Measurements from ENCODE around the gene VPS9D1. TPM values are rescaled to one million over a fixed set of nuclear protein-coding genes. Genes with fewer than 3 reads are reported as not detected.

VPS9D1 gene
- total and polyA plus RNA-seq, 7 donors, result 3.8 to 19.2 (median 5.3) TPM

GRCh38 chr16:89716916-89717687 is 3.6 kb downstream of the VPS9D1 start:
- Histone ChIP-seq H3K9me3 (no peaks in the 10 kb centered on the region), H3K27me3 (peaks cover under 1 to 24% (median 12%) of the 10 kb centered on the region in 3 donors), H3K36me3 (peaks cover 0 to 3% (median 0%) of the 10 kb centered on the region in 4 donors), H3K4me1 (peaks cover 0 to 18% (median 13%) of the 10 kb centered on the region in 4 donors), H3K4me3 (no peak overlapping the region), H3K27ac (no peak overlapping the region)
- intact Hi-C loops (cut with DNase I), result no loop called here
- DNase-seq, result no peak
- TF ChIP-seq EP300 (IDR thresholded peaks at IDR 0.05) (no peak), POLR2A (IDR thresholded peaks at IDR 0.05) (no peak), POLR2AphosphoS5 (IDR thresholded peaks at IDR 0.05) (no peak)
- TF ChIP-seq, protein P1, sequence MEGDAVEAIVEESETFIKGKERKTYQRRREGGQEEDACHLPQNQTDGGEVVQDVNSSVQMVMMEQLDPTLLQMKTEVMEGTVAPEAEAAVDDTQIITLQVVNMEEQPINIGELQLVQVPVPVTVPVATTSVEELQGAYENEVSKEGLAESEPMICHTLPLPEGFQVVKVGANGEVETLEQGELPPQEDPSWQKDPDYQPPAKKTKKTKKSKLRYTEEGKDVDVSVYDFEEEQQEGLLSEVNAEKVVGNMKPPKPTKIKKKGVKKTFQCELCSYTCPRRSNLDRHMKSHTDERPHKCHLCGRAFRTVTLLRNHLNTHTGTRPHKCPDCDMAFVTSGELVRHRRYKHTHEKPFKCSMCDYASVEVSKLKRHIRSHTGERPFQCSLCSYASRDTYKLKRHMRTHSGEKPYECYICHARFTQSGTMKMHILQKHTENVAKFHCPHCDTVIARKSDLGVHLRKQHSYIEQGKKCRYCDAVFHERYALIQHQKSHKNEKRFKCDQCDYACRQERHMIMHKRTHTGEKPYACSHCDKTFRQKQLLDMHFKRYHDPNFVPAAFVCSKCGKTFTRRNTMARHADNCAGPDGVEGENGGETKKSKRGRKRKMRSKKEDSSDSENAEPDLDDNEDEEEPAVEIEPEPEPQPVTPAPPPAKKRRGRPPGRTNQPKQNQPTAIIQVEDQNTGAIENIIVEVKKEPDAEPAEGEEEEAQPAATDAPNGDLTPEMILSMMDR (IDR thresholded peaks at IDR 0.05), result no peak
- WGBS, 2 donors, result 86 to 92% methylated on average over 29 of the region's 29 CpGs

- intact Hi-C loops (cut with DNase I), result no loop called here
- WGBS, 2 donors, result 94% methylated on average over 15 of the region's 15 CpGs
- no peaks in the 10 kb centered on the region for H3K9me3 ChIP-seq
- TF ChIP-seq, protein P1 (IDR thresholded peaks at IDR 0.05), result no peak
- no peak for TF ChIP-seq POLR2A (IDR thresholded peaks at IDR 0.05)
- no peak for TF ChIP-seq EP300 (IDR thresholded peaks at IDR 0.05)
- no peak for TF ChIP-seq POLR2AphosphoS5 (IDR thresholded peaks at IDR 0.05)
- no peak for DNase-seq
- H3K4me1 ChIP-seq, result peaks cover 0 to 22% (median 18%) of the 10 kb centered on the region in 4 donors
- H3K4me3 ChIP-seq, result no peak overlapping the region
- H3K27me3 ChIP-seq, result peaks cover 7 to 30% (median 14%) of the 10 kb centered on the region in 3 donors
- peaks cover 0 to 3% (median 0%) of the 10 kb centered on the region in 4 donors for H3K36me3 ChIP-seq
- H3K27ac ChIP-seq, result no peak overlapping the region
Observed at GRCh38 chr16:89716493-89716892, 4.2 kb downstream of the VPS9D1 start.

GRCh38 chr16:89712274-89712781 is 8.4 kb downstream of the VPS9D1 start:
- Histone ChIP-seq H3K36me3 (peaks cover 0 to 3% (median 0%) of the 10 kb centered on the region in 4 donors), H3K4me3 (peak overlapping the region in 1 of 4 donors; percentile 19), H3K9me3 (no peaks in the 10 kb centered on the region), H3K4me1 (peaks cover 0 to 15% (median 11%) of the 10 kb centered on the region in 4 donors), H3K27me3 (peaks cover 8 to 30% (median 14%) of the 10 kb centered on the region in 3 donors), H3K27ac (no peak overlapping the region)
- 6 to 15% methylated on average over 22 of the region's 22 CpGs for WGBS, 2 donors
- no peak for DNase-seq
- TF ChIP-seq POLR2AphosphoS5 (IDR thresholded peaks at IDR 0.05) (no peak), EP300 (IDR thresholded peaks at IDR 0.05) (no peak), POLR2A (IDR thresholded peaks at IDR 0.05) (no peak)
- TF ChIP-seq, protein P1 (IDR thresholded peaks at IDR 0.05), result no peak
- intact Hi-C loops (cut with DNase I), result no loop called here

- H3K9me3 ChIP-seq, result no peaks in the 10 kb centered on the region
- intact Hi-C loops (cut with DNase I), result no loop called here
- DNase-seq, result no peak
- TF ChIP-seq EP300 (IDR thresholded peaks at IDR 0.05) (no peak), POLR2AphosphoS5 (IDR thresholded peaks at IDR 0.05) (no peak), POLR2A (IDR thresholded peaks at IDR 0.05) (no peak)
- TF ChIP-seq, protein P1 (IDR thresholded peaks at IDR 0.05), result no peak
- H3K4me3 ChIP-seq, result peak overlapping the region in 2 of 4 donors; percentile 17 to 19
- peaks cover 8 to 30% (median 14%) of the 10 kb centered on the region in 3 donors for H3K27me3 ChIP-seq
- H3K36me3 ChIP-seq, result peaks cover 0 to 3% (median 0%) of the 10 kb centered on the region in 4 donors
- no peak overlapping the region for H3K27ac ChIP-seq
- 2 to 3% methylated on average over 48 of the region's 48 CpGs for WGBS, 2 donors
- H3K4me1 ChIP-seq, result peaks cover 0 to 15% (median 11%) of the 10 kb centered on the region in 4 donors
Observed at GRCh38 chr16:89711601-89712273, 9.0 kb downstream of the VPS9D1 start.
